GM18868 (cell line): ENCODE results near the gene GRB10.

ENCODE experiments used
- ATAC-seq: cut with Tn5 transposase; IDR thresholded peaks from one replicate; pipeline ENCODE4 v1.9.1; 2021; ENCODE audit warnings: mild to moderate bottlenecking, moderate library complexity; ENCODE audit not compliant: unreplicated experiment

GRB10 gene

DNA sequence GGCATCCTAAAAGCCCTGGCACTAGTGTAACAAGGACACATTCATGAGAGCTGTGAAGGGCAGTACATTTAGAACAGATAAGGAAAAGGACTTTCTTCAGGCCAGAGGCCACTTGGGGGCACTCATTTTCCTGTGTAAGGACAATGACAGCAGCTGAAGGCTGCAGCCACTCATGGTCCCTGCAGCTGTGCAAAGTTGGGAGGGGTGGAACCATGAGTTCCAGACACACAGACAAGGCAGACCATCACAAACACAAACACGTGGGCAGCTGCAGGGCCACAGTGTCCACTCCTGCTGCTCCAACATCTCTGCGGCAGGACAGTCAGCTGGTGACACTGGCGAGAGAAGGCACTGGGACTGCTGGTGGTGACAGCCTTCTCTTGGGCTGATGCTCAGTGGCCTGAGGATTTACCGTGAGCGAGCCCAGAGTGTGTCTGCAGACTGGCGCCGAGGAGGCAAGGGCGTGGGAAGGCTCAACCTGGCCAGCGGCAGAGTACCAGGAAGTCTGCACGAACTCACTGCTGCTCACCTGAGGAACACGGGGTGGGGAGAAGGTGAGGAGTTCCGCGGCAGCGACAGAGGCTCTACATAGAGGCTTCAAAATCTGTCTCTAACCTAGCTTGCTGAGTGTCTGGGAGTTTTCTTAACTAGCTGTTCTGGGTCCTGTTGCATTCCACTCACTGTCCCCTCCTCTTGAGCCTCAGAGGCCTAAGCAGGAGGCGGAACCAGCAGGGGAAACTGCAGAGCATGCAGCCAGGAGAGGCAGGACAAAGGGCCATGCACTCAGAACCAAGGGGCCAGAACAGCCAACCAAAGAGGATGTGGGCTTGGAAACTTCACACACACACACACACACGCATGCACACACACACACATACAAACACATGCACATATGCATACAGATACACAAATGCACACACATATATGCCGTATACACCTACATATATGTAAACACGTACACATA is 141.0 kb downstream of the GRB10 start:
- ATAC-seq: no peak

DNA sequence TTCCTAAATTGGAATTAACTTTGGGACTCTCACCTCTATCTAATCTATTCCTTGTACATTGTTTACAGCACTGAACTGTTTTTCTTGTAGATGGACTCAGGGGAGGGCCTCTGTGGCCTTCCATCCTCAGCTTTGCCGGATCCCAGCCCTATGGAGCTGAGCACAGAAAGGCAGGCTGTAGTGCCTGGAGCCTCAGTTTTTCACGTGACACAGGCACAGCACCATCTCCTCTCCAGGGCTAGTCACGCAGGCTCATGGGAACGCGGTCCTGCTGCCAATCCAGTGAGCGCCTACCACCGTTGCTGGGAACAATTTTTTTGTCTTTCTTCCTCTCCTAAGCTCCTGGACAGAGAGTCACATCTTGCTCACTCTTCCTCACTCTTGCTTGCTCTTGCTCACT is 141.9 kb downstream of the GRB10 start:
- ATAC-seq: no peak

DNA sequence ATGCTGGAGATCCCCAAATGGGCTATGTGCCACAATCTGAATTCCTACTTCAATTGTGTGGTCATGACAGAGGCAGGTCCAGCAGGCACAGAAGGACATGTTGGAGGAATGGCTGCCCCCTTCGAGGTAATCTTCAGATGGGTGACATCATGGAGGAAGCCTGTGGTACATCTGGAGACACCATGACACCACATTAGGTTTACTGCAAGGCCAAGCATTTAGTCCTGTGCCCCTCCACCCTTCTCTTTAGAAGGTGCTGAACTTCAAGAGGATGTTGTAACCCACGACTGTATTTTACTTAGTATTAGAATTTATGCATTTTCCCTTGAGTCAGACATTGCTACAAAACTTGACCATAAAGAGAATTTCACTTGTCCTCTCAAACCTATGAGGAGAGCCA is 142.4 kb downstream of the GRB10 start:
- no peak for ATAC-seq

DNA sequence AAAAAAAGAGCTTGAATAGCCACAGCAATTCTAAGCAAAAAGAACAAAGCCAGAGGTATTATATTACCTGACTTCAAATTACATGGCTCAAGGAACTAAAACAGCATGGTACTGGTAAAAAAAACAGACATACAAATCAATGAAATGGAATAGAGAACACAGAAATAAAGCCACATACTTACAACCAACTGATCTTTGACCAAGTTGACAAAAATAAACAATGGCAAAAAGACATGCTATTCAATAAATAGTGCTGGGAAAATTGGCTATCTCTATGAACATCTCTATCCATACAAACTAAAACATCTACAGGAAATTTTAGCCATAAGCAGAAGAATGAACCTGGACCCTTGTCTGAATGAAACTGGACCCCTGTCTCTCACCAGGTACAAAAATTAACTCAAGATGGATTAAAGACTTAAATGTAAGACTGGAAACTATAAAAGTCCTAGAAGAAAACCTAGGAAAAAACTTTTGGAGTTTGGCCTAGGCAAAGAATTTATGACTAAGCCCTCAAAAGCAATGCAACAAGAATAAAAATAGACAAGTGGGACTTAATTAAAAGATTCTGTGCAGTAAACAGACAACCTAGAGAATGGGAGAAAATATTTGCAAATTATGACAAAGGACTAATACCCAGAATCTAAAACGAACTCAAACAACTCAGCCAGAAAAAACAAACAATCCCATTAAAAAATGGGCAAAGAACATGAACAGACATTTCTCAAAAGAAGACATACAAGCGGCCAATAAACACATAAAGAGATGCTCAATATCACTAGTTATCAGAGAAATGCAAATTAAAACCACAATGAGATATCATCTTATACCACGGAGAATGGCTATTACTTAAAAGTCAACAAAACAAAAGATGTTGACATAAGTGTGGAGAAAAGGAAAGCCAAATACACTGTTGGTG is 144.7 kb downstream of the GRB10 start:
- no peak for ATAC-seq

DNA sequence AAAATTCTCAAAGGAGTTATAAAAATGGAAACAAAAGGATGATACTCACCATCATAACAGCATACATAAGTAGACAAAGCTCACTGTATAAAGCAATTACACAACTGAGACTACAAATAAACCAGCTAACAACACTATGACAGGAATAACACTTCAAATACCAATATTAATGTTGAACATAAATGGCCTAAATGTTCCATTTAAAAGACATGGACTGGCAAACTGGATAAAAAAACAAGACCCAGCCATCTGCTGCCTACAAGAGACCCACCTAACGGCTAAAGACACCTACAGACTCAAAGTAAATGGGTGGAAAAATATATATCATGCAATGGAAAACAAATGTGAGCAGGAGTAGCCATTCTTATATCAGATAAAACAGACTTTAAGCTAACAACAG is 148.3 kb downstream of the GRB10 start:
- no peak for ATAC-seq

DNA sequence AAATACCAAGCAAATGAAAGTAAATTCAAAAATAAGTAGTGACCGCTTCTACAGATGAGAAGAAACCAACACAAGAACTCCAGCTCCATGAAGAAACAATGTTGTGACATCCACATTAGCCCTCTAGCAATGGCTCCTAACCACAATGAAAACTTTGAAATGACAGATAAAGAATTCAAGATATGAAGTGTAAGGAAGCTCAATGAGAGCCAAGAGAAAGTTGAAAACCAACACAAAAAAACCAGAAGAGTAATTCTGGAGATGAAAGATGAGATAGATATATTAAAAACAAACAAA is 149.3 kb downstream of the GRB10 start:
- no peak for ATAC-seq

DNA sequence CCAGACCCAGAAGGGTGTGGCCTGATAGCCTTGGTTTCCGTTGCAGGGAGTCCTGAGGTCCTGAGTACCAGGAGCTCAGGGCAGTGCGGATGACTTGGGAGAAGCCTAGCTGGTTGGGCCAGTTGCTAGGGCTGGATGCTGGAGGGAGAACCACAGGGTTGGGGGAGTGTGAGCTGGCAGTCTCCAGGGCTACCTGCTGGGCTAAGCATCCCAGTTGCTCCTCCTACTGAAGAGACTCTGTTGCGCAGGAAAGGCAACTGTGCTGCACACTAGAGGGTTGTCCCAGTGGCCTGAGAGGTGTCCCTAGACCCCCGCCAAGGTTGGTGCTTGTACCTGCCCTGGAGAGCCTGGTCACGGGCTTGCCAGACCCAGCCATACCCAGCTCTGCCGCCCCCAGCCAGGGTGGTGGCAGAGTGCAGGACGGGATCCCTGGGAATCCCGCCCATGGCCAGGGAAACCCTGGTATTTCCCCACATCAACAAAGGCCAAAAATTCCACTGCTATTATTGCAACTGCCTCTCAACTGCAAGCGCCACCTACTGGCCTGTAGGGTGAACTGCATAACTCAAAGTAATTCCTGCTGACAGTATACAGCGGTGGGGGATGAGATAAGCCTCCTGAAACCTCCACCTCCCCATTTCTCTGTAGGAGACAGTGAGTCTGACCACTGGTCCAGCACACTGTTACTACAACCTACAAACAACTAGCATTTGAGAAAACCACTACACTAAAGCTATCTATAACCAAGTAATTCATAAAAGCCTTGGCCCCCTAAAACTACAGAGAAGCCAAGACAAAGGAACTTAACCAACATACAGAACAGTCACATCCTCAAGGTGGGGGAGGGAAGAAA is 149.9 kb downstream of the GRB10 start:
- ATAC-seq: peak; percentile 92

DNA sequence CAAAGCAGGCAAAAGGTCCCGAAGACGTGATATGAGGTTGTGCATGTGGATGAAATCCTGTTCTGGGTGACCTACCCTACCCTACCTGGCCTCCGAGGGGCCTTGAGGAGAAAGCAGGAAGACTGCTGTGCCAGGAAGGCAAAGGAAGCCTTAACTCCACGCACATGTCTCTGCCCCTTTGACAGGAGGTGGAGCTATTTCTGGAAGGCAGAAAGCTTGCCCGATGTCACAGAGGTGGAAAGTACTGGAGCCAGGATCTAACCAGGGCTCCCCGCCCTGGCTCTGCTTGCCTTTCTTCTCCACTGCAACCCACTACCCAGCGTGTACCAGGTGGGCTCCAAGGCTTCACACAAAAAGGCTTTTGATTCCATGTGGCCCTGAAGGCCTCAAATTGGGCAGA is 151.1 kb downstream of the GRB10 start:
- no peak for ATAC-seq

DNA sequence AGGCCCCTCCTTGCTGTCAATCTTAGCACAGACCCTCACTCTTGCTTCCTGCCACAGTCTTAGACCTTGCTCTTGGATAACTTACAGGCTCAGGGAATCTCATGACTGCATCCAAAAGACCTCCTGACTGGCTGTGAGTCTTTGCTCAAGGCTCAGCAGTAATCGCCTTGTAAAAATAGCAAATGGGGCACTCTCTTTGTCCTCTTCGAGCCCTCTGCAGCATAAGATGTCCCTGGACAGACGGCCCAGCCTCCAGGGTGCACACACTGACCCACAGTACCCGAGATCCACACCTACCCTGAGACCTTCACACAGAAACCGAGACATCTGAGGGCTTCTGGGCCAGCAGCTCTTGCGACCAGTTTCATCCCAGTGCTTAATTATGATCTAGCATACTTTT is 151.6 kb downstream of the GRB10 start:
- ATAC-seq: no peak

DNA sequence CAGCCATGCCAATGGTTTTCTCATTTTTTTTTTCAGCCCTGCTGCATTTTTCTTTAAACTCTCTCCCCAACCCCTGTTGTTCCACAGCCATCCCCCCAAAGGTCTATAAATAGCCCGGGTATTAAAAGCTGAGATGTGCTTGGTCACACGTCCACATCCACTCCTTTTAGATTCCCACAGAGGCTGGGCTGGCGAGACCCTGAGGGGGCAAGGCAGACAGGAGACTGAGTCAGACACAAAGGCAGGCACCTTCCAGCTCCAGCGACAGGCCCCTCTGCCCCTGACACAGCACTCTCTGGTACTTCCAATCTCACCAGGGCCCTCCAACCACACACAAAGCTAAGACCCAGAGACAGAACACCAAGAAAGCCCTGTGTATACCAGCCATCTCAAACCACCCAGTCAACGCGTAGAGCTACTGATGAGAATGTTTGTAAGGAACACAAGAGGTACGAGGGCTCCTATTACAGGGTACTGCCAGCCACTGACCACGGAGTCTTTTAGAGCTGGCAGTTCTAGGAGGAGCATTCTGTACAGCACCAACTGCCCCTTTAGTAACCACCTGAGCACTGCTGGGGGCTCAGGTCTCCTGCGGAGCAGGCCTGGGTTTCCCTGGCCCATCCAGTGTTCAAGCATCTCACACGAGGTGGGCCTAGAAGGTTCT is 153.3 kb downstream of the GRB10 start:
- ATAC-seq: no peak

DNA sequence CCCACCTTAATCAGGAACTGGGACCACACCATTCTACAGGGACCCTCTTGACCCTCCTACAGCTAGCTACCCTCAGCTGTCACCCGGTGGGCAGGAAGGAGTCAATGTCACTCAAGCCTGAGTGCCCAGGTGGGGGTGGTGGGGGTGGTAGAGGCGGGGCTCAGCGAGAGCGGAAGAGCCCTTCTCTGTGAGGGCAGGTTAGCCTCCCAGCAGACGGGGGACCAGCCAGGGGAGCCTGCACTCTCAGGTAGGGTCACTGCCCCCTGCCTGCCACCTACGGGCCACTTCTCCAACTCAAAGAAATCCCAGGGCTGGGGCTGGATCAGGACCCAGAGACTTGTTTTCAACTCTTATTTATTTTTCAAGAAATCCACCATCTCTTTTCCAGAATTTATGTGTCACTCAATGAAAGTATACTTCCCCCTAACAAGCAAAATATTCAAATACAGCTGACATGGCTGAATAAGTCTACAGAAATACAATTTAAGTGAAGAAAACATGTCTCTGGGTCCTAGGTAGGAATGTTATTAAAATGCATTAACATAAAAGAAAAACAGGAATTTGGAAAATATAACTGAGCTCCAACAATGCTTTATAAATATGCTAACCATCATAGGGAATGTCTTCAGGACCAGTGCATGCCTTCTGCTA is 154.1 kb downstream of the GRB10 start:
- no peak for ATAC-seq

DNA sequence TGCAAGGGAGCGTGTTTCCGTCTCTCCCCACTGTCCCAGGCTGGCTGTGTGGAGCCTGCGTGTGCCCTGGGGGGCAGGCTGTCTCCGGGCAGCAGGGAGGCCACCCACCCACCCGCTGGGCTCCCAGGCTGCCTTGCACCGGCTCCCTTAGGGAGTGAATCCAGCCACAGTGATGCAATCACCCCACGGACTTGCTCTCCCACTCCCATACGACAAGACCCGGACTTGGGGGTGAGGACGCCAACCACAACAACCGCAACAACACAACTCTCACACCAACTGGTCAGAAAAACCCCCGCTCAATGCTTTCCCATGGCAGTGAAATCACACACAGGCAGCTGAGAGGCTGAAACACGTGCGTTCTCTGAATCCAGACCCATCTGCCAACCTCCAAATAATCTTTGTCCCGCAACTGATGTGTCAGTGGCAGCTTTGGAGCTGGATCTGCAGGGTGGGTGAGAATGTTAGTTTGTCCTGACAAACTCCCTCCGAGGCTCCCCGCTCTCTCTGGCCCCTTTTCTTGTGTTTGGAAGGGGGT is 154.8 kb downstream of the GRB10 start:
- no peak for ATAC-seq

DNA sequence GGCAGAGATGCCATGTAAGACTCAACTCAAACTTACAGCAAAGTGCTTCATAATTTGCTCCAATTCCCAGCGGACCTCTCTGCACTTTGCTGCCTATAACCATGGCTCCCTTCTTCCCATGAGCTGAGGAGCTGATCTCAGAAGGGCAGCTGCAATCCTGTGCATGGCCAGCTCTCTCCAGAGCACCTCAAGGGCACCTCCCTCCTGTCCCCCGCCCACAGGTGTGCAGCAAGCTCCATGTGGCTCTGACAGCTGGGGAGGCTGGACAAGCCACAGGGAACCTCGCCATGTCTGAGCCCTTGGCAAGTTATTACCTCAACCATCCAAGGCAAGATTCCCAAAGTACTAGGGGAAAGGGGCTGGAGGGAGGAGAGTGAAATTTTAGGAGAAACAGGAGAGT is 156.4 kb downstream of the GRB10 start:
- ATAC-seq: no peak

DNA sequence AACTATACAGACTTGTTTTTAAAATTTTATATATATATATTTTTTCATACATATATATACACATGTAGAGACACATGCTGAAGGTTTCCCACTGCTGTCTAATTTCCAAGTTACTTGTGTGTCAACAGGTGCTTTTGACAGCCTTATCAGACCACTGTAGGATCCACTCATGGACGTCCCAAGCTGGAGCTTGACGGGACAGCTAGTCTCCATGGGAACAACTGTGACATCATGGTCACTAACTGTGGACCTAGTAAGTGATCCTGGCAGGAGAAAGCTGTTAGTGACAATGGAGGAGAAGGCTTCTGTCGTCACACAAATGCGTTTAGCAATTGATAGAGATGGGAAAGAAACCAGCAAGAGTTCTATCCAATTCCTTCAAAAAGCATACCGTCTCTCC is 157.3 kb downstream of the GRB10 start:
- no peak for ATAC-seq

DNA sequence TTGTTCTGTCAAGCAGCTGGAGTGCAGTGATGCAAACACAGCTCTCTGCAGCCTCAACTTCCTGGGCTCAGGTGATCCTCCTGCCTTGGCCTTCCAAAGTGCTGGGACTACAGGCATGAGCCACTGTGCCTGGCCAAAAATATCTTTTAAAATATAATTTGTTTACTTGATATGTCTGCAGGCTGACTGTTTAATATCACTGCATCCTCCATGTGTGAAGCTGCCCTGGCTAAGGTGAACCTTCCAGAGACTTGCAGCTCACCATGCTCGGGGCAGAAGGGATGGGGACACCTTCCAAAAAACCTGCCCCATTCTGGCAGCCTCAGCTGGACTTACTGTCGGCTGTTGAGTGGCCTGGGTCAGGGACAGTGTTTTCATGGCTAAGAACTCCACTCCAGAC is 159.9 kb downstream of the GRB10 start:
- ATAC-seq: no peak

DNA sequence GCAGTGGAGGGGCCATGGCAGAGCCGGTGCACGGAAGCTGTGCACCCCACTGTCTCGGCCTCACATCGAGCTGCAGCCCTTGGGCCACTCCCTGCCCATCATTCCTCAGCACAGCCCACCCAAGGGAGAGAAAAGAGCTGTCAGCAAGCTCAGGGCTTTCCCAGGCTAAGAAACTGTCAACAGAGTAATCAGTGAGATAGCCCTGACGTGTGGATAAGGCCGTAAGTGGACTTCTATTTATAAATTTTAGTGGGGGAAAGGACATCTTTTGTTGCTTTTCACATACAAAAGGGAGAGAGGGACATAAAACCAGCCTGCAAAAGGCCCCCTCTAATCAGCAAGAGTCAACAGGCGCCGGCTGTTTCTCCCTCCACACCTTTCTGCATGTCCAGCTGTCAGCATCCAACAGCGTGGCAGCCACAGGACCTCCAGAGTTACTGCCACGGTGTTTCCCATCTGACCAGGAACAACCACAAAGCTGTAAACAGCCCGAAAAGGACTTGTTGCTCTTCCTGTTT is 160.7 kb downstream of the GRB10 start:
- ATAC-seq: no peak

DNA sequence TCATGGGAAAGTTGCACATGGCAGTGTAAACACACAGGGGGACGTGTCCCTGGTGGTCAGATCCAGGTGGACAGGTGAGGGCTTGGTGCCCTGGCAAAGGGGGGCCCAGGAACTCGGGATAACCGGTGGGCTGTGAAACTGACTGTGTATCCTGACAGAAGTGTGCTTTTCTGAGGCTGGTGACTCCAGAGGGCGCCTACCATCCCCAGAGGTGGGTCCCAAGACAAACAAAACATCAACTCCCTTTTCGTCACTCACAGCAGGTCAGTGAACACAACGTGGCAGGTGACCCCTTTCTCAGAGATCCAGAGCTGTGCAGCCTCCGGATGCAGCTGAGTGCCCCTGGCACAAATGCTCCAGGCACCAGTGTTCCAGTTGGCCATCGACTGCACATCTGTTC is 161.5 kb downstream of the GRB10 start:
- no peak for ATAC-seq

DNA sequence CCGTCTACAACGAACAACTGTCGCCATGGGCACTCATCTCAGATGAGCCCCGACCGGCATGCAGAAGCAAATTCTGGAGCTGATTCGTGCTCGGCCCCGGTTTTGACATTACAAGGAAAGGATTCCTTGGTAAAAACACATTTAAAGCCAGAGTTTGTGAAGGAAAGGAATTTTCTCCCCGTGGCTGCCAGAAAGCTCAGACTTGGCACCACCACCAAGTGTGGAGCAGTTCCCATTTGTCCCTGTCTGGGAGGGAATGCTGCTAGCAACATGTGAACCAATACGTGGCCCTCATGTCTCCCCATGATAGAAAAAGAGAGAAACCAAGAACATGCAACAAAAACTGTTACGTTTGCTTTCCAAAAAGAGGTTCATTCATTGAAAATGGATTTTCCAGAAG is 162.3 kb downstream of the GRB10 start:
- ATAC-seq: no peak

DNA sequence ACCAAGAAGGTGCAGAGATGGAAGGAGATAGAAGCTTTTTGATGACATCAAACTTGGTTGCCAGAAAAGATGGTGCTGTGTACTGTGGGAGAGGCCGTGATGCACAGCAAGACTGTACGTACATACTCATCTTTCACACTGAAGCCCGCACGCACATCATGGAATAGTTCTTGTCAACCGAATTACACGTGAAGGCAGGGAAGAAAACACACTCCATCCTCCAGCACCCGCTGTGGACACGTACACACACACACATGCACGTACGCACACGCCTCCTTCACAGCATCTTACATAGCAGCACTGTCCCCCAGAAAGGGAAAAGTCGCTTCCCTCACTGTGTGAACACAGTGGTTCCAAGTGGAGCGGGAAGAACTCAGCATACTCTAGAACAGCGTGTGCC is 163.0 kb downstream of the GRB10 start:
- no peak for ATAC-seq

DNA sequence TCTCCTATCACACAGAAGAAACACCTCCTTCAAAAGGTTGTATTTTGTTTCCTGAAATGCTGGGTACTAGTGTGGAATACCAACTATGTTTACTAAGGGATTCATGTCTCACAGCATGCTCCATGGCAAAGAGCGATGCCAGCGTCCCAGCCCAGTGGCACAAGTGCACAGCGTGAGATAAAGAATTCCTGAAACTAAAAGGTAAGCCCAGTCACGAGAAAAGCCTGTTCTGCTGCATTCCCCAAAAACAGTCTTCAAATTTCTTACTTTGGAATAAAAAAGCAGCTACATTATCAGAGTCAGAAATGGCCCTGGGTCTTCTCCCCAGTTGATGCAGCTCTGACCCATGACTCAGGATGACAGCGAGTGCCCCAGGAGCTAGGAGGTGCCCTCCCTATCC is 164.4 kb downstream of the GRB10 start:
- ATAC-seq: no peak
